Activated CD8-positive, alpha-beta memory T cell treated with anti-CD3 and anti-CD28 coated beads, Interleukin-2, amount 50 U/mL, for 48 hours (primary cell): ENCODE results near the gene KASH5.

Experiments
- DNase-seq: peaks from one replicate; pipeline ENCODE4 v3.0.0-alpha.2; 2020

The KASH5 gene

DNA sequence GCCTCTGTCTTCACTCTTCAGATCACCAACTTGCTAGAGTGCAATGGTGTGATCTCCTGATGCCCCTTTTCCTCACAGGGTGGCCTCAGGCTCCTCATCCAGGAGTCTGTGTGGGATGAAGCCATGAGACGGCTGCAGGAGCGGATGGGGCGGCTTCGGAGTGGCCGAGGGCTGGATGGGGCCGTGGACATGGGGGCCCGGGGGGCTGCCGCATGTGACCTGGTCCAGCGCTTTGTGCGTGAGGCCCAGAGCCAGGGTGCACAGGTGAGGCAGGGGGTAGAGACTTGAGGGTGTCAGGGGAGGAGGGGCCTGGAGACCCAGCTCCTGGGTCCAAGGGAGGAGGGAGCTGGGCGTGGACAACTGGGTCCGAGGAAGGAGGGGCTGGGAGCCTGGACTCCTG is 74.4 kb downstream of the KASH5 start:
- DNase-seq: no peak

DNA sequence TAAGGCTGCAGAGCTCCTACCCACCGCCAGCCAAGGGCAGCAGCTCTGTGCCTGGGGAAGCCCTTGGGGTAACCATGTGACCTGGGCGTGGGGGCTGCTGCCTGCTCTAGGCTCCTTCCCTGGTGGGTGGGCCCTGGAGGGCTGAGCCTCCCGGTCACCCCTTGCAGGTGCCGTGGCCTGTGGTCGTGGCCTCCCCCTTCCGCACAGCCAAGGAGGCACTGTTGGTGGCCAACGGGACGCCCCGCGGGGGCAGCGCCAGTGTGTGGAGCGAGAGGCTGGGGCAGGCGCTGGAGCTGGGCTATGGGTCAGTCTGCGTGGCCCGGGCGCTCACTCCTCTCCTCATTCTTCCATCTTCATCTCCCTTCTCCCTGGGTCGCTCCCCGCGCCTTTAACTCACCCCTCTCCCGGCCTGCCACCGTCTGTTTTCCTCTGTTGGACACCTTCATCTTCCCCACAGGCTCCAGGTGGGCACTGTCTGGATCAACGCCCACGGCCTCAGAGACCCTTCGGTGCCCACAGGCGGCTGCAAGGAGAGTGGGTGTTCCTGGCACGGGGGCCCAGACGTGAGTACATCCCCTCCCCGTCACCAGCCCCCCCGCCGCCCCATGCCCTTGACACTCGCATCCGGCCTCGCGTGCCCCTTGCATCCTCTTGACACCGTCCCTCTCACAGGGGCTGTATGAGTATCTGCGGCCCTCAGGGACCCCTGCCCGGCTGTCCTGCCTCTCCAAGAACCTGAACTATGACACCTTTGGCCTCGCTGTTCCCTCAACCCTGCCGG is 76.1 kb downstream of the KASH5 start:
- no peak for DNase-seq

DNA sequence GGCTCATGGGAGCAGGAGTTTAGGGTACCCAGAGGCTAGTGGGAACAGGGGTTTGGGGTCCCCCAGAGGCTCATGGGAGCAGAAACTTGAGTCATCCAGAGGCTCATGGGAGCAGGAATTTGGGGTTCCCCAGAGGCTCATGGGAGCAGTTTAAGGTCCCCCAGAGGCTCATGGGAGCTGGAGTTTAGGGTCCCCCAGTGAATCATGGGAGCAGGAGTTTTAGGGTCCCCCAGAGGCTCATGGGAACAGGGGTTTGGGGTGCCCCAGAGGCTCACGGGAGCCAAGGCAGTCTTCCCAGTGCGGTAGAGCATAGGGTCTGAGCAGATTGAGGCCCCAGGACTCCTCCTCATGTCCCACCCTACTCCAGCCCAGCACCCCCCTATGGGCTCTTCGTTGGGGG is 77.3 kb downstream of the KASH5 start:
- no peak for DNase-seq
